Inferior parietal cortex (tissue), 1 donor: ENCODE results near the gene GRID1.

Experiments used
- DNase-seq: peaks from one replicate; pipeline ENCODE4 v3.0.0-alpha.2; 2016; ENCODE audit errors: extremely low spot score

GRID1 gene

DNA sequence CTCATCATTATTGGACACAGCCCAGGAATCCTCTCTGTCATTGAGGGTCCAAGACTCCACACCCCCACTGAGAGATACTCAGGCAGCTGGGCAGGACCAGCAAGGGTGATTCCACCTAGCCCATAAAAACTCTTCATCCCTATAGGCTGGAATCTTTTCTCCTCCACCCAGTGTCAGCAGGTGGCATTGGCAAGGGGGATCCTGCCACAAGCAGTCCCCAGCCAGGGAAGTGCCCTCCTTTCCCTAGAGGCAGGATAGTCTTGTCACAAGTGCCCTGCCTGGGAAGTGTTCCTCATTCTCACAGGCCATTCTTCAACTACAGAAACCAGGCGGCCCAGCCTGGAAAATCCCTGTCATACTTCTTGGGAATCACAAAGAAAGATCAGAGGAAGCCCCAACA, 533.6 kb downstream of the GRID1 start:
- no peak for DNase-seq

DNA sequence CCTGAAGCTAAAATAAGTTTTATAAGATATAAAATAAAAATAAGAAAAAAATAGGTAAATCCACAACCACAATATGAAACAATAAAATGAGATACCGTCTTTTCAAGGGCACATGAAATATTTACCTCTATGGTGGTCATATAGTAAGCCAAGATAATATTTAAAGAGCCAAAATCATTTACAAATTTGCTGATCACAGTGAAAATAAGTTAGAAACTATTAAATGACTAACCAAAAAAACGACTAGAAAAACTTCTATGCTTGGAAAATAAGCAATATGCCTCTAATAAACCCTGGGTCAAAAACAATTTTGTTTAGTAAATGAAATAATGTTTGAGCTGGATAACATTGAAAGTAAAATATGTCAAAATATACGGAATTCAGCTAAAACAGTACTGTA, 535.2 kb downstream of the GRID1 start:
- no peak for DNase-seq

DNA sequence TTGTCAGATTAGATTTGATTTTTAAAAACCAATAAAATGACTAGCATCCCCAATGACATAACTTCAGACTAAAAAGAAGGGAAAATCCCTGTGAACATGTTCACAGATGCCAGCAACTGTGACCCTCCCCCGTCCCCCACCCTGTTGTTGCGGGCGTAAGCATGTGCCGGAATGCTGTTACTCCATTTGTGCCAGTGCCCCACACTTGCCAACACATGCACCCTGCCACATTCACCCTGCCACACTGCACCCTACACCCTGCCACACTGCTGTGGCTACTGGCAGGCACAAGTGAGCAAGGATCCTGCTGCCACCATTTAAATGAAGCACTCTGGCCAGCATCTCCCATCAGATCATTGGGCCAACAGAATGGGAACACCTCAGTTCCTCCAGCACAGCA, 540.2 kb downstream of the GRID1 start:
- DNase-seq = no peak

DNA sequence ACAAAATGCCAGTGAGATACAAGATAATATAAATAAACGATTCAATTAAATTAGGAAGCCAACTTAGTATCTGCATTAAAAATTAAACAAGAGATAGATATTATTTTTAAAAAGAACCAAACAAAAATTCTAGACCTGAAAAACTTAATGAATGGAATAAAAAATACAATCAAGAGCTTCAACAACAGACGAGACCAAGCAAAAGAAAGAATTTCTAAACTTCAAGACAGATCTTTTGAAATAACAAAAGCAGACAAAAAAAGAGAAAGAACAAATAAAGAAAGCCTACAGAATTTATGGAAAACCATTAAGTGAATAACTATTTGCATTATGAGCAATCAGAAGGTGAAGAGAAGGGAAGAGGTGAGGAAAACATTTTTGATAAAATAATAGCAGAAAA, 555.2 kb downstream of the GRID1 start:
- DNase-seq = no peak

DNA sequence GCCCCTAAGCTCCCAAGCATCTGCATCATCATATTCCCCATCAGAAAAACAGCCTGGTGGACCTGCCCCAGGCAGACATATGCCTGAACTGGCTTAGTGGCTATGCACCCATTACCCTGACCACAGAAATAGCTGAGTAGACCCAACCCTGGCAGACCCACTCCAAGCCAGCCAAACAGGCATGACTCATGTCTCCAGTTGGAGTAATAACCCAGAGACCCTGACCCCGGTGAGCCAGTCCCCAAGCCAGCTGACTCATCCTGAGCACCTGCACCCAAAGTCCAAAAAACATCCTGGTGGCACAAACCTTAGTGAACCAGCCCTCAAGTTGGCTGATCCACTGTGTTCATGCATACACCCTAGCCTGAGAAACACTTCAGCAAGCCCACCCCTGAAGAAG, 555.9 kb downstream of the GRID1 start:
- no peak for DNase-seq

DNA sequence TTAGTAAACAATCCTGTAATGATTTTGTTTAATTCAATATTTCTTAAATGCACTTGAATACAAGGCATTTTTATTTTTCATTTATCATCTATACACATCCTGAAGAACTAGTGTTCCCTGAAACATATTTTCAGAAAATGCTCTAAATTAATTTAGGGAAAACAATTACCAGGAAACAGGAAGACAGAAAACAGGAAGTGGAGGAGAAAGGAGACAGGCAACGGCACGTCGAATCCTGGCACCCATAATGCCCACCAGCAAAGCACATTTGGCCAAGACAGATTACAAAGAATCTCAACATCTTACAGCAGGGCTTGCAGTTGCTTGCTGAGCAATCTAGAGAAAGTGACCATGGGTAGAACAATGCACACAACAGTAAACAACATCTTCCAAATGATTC, 571.1 kb downstream of the GRID1 start:
- DNase-seq = no peak

DNA sequence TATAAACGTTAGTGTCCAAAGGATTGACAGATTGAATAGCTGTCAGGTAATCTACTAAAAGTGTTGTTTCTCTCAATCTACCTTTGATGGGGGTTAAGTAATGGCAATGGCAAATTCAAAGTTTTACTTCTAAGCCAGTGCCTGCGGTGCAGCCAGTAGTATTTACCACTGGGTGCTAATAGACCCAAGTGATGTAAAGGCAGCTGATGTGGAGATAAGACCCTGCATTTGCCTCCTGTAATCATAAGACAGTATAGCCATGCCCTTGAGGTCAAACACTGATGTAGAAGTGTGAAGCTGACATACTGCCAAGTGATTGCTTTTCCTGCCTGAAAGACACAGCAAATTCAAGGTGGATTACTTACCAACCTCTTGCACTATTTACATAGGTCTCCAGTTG, 572.0 kb downstream of the GRID1 start:
- DNase-seq = no peak

DNA sequence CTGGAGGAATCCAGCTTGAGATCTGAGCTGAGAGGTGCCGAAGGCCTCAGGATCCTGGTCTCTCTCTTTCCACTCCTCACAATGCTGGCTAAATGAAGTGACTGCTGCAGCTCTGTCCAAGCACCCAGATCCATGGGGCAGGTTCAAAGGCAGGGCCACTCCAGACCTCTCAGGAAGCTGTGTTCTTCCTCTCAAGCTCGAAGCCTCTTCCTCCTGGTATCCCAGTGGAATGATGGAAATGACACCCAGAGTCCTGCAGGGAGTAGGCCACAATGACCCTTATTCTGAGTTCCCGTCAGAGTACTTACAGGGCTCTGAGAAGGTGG, 574.1 kb downstream of the GRID1 start:
- DNase-seq = no peak

DNA sequence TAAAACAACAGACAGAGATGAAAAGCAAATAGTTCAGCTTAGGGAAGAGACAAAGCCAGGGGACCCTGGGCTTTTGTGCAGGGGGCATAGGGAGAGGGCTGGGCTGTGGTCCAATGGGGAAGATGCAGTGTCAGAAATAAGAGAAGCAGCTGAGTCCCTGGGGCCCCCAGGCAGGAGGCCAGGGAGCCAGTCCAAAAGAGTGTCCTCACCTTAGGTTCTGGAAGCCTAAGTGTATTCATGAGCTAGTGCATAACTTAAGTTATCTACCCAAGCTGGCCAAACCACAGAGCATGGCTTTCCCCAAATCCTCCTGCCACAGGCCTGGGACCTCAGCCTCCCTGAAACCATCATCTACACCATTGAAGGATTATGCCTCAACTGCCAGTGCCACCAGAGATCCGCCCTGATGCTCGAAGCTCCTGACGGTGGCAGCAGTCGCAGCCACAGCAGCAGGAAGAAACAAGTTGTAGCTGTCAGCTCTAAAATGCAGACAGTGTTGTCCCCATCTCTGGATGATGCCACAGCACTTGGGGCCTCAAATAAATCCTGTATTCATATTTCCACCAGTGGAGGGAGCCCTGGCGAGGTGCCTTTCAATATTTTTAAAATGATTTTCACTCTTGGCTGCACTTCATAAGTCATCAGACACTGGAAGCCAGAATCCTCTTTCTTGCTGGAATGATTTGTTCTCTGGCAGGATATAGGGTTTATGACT, 574.6 kb downstream of the GRID1 start:
- DNase-seq = peak; percentile 58

DNA sequence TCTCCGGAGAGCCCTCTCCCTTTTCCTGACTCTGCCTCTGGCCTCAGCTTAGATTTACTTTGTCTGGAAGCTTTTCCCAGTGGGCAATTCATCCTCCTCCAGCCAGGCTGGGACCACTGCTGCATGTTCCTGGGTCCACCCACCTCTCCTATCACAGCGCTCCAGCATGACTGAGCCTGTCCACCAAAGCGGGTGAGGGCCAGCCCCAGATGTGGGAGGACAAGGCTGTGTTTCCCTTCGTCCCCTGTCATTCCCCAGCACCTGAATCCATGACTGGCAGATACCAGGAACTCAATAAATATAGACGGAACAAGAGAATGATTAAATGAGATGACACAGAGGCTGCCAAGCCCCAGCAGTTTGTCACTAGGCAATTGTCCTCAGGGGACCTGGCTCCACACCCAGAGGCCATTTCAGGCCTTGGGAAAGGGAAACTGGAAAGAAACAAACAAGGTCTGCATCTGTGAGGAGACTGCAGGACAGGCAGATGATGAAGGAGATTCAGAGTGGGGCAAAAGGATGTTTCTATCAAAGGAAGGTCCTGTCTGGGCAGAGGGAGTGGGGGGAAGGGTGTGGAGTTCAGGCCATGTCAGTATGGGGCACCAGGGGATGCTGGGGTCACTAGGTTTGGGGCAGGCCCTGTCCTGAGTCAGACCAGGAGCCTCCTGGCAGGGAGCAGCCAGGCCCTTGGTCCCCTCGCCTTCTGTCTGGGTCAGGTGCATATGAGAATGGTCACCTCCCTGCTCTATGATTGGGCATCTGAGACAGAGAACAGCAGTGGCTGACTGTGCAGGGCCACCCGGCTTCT, 576.4 kb downstream of the GRID1 start:
- no peak for DNase-seq

DNA sequence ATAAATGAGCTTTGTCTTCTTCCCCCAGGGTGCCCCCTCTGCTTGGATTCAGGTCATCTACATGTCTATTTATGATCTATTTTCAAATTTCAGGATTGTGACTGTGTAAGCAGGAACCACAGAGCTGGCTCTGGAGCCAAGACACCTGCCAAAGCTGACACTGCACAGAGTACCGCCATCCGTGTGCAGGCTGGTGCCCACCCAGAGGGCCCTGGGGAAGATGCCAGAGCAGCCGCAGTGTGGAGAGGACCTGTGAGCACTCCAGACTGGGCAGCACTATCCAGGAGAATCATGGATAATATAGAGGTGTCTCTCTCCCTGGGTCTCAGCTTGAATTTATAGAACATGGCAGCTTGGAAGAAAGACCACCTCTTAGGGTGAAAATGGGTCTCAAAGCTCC, 577.5 kb downstream of the GRID1 start:
- DNase-seq = no peak

DNA sequence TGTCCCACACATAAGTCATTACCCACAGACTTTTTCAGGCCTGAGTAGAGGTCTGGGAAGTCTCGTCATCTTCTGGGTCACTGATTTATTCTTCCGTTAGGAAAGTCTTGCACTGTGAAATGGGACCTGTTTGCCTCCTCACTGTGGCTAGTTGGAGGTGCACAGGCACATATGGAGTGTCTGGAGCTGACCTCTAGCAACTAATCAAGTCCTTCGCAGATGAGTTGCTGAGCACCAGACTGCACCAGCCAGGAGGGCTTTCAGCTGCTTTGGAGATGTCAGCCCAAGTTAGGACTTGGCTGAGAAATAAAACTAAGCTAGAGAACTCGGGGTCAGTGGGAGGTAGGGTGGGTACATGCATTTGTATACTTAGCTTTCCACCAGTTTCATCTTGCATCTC, 578.0 kb downstream of the GRID1 start:
- no peak for DNase-seq

DNA sequence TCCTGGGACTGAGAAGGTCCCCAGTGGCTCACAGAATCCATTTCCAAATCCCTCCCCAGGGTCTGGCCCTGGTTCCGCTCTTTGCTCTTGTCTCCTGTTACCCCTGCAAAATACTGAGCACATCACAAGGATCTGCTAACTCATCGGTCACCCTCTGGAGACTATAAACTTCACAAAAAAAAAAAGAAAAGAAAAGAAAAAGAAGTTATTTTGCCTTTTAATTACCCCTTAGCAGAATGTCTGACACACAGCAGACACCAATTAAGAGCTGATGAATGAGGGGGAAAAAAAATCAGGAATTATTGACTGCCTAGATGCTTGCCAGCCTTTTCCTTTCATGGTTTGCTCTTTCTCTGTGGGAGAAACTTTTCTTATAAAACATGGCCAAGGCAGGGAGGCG, 578.7 kb downstream of the GRID1 start:
- DNase-seq = no peak

DNA sequence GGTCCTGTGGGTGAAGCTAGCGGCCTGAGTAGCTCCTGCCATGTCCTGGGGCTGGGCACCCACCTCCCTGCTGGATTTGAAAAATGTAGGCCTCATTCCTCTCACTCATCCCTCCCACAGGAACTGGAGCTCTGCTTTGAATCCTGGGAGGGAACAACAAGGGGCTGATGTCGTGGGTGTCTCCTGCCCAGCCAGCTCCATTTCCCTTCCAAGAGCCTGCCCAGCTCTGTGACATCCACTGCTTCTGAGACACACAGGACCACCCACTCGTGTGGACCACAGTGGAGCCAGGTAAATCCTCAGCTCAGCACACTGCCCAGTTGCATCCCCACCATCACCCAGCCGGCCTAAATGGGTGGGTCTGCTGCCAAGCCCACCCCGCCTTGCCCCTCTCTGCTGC, 579.2 kb downstream of the GRID1 start:
- DNase-seq = no peak

DNA sequence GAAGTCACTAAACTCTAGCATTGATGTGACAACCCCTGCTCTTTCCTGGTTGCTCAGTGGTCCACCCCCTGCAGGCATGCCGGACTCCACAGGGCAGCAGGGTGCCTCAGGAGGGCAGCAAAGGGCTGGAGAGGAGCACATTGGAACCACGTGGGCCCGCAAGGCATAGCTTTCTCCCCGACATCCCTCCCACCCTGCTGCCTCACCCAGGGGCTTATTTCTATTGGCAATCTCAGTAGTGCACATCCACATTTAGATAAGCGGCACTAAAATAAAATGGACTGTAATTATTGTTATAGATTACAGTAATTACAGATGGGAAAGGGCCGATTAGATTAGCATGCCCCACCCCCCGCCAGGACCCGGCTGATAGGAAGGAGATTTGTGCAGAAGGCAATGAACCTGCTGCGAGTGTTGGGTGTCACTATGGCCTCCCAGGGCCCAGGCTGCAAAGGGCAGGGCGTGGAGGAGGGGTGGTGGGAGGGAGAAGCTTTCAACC, 580.1 kb downstream of the GRID1 start:
- peak; percentile 13 for DNase-seq

DNA sequence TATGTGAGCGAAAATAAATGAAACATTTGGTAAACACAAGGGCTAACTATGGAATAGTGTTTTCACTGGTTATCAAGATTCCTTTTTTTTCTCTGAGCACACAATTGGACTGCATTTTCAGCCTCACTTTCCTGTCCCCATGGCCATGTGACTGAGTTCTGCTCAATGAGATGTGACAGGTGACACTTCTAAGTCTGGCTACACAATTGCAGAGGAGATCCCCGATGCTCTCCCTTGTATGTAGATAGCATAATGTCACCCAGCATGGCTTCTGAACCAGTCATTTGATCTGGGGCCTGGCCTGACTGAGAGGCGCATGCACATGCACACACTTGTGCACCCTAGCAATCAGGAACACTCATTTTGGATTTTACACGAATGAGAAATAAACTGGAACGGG, 581.8 kb downstream of the GRID1 start:
- no peak for DNase-seq

DNA sequence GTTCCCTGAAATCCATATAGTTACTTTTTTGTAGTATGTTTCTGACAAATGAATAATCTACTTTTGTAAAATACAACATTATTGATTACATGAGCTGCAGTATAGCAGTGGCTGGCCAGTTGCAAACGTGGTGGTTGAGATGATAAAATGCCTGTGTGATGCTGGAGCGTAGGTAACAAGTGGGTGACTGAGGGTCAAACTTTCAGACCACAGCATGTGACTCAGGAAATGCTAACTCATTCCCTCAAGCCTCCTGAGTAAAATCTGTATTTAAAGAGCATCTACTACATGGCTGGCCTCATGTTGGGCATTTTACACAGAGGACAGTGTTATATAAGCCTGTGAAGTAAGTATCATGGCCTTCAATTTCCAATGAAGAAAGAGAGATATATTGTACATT, 585.2 kb downstream of the GRID1 start:
- DNase-seq = no peak

DNA sequence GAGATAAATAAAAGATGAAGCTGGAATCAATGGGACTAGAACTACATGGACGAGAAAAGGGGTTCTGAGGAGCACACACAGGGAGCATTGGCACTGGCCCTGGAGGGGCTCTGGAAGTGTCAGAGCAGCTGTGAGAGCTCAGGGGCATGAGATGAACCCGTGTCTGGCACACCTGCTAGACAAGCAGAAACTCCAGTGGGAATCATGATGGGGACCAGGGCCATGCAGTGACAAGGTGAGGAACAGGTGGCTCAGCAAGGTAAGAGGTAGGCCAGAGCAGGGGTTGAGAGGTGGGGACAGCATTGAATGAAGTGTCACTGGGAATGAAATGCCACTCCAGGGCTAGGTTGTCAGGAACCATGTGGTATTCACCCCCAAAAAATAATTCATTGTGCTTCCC, 588.5 kb downstream of the GRID1 start:
- DNase-seq = no peak

DNA sequence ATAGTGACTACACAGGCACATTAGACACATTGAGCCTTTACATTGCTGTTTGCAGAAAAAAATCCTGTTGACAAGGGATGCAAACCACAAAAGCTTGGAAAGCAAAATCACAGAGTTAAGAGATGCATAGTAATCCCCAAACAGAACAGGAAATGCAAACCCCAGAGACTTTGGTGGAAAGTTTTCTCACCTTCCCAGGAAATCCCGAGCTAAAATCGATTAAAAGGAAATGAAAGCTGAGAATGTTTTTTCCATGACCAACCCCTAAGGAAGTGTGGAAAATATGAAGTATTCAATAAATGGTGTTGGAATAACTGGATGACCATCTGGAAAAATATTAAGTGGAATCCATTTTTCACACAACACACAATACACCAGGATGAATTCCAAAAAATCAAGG, 598.7 kb downstream of the GRID1 start:
- DNase-seq = no peak

DNA sequence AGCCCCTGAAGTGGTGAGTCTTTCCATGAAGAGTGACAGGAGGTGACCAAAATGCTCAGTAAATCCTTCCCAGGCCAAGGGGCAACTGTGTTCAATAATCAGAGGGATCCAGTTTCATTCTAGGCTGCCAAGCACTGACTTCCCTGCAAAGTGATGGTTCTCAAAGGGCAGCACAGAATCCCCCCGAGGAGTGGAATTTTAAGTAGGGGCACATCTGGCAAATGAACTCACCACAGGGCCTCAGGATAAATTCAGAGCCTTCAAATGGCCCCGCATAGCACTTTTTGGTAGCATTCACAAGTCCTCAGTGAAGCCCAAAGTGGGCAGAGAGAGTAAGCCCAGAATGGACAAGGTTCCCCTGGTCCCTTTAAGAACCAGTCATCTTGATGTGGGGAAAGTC, 602.5 kb downstream of the GRID1 start:
- DNase-seq = no peak

DNA sequence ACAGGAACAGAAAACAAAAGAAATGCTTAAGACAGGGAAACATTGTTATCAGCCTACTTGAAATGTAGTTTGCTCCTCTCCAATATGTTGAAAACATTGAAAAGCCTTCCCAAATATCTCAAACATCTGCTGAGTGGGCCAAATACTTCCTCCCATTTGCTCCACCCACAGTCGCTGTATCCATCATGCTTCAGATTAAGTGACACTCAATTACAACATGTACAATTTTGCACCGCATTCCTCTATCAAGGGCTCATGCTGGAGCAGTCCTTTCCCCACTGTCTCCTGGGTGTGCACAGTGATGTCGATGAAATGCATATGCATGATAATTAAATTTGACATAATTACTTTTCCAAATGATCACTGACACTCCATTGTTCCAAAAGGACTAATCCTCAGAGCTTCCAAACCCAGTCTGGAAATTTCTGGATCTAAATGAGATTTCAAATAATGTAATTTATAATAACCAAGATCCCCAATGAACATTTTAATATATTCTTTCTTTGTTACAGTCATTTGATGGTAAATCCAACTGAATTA, 604.6 kb downstream of the GRID1 start:
- no peak for DNase-seq

DNA sequence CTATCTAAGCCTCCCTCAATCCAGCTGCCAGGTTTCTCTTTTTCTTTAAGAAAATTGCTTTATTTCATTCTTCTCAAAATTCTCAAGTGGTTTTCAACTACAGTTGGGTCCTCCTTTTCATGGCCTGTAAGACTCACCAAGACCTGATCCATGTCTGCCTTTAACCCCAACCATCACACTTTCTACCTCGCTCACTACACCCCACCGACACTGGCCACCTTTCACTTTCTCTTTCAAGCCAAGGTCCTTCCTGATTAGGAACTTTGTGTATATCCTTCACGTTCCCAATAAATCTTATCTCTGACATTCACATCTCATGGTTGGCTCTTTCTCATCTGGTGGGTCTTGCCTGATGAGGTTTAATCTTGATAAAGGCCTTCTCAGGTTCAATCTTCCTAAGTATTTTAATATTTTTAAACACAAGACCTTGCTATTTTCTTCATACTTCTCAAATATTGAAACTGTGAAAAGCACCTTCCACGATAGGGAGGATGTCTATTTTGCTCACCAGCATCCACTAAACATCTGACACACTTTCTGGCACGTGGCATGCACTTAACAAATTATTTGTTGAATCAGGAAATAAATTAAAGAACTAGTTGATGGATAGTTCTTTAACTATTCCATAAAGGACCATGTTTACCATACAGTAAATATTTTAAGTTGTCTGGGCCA, 624.8 kb downstream of the GRID1 start:
- no peak for DNase-seq

DNA sequence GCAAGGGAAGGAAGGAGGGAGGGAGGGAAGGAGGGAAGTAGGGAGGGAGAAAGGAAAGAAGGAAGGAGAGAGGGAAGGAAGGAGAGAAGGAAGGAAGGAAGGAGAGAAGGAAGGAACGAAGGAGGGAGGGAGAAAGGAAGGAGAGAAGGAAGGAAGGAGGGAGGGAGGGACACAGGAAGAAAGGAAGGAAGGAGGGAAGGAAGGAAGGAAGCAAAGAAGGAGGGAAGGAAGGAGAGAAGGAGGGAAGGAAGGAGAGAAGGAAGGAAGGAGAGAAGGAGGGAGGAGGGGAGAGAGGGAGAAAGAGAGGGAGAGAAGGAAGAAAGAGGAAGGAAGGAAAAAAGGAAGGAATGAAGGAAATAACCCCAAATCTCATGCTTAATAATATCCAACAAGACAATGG, 630.6 kb downstream of the GRID1 start:
- no peak for DNase-seq
